B cell (primary cell): ENCODE data around the gene MAN2A1. TPM values are rescaled to one million over a fixed set of nuclear protein-coding genes. Genes with fewer than 3 reads are reported as not detected.

Experiments
- ATAC-seq: fragments of 200-7000 bp; cut with Tn5 transposase; one replicate; pipeline ENCODE4 v1.10.0; 2021; ENCODE audit warnings: low read depth, mild to moderate bottlenecking, moderate number of reproducible peaks, moderate library complexity
- CTCF ChIA-PET: fragments of 350-600 bp; sonication (Branson Sonifier 250); formaldehyde crosslinking; loops from one replicate; lab custom pipeline; 2021; ENCODE audit warnings: antibody characterized with exemption, inconsistent platforms; lab: Charles Lee
- POLR2A ChIA-PET: fragments of 350-600 bp; sonication (Branson Sonifier 250); formaldehyde crosslinking; loops from one replicate; lab custom pipeline; 2021; ENCODE audit warnings: antibody characterized with exemption; lab: Charles Lee
- DNase-seq: peaks from one replicate; pipeline ENCODE4 v3.0.0; 2013
- H2AFZ ChIP-seq: 2 replicates; pipeline ENCODE4 v1.6.1; 2012; ENCODE audit warnings: mild to moderate bottlenecking, low read depth, low read length; ENCODE audit not compliant: insufficient read depth, poor library complexity, severe bottlenecking
- H3K27ac ChIP-seq, 2 donors: 1 replicate in 1 of 2; 2 replicates in 1 of 2; pipeline ENCODE4 v1.5.1; 2012 to 2013; ENCODE audit warnings: low read length in 2 of 2, mild to moderate bottlenecking in 2 of 2, moderate library complexity in 1 of 2
- H3K27me3 ChIP-seq, 4 experiments: fragments of 200-600 bp in 1 of 4; sonication (generic) in 1 of 4; replicated peaks in 1 of 4; 1 replicate in 2 of 4; 2 replicates in 2 of 4; pipeline versions ENCODE4 v1.6.1 to v1.7.0; 2013 to 2016; ENCODE audit warnings: low read length in 3 of 4, mild to moderate bottlenecking in 2 of 4, mixed read lengths in 1 of 4, moderate library complexity in 1 of 4; ENCODE audit not compliant: insufficient read depth in 4 of 4, control insufficient read depth in 3 of 4; ENCODE audit errors: control extremely low read depth in 1 of 4
- H3K36me3 ChIP-seq, 2 experiments: replicated peaks in 1 of 2; 1 replicate in 1 of 2; 2 replicates in 1 of 2; pipeline versions ENCODE4 v1.6.1 to v1.7.1; 2013; ENCODE audit warnings: low read length in 1 of 2; ENCODE audit not compliant: insufficient read depth in 2 of 2, control insufficient read depth in 1 of 2; ENCODE audit errors: control extremely low read depth in 1 of 2, extremely low read depth in 1 of 2
- H3K4me1 ChIP-seq, 2 donors: fragments of 200-600 bp in 1 of 2; sonication (generic) in 1 of 2; 1 replicate in 1 of 2; 2 replicates in 1 of 2; pipeline versions ENCODE4 v1.5.1 to v1.6.1; 2013 to 2017; ENCODE audit warnings: low read length in 2 of 2; ENCODE audit not compliant: control insufficient read depth in 2 of 2, insufficient read depth in 2 of 2
- H3K4me2 ChIP-seq: replicated peaks from 2 replicates; pipeline ENCODE3; 2012; ENCODE audit warnings: mild to moderate bottlenecking, low read depth, low read length; ENCODE audit not compliant: poor library complexity, severe bottlenecking
- H3K4me3 ChIP-seq, 5 experiments: fragments of 200-600 bp in 1 of 5; sonication (generic) in 1 of 5; 1 replicate in 3 of 5; 2 replicates in 2 of 5; pipeline versions ENCODE4 v1.5.1 to v1.7.0; 2011 to 2016; ENCODE audit warnings: low read length in 4 of 5, mild to moderate bottlenecking in 4 of 5, low read depth in 2 of 5, control low read depth in 1 of 5, moderate library complexity in 1 of 5; ENCODE audit not compliant: insufficient read depth in 1 of 5; ENCODE audit errors: control extremely low read depth in 1 of 5, extremely low read depth in 1 of 5
- H3K79me2 ChIP-seq: fragments of 200-600 bp; sonication (generic); one replicate; pipeline ENCODE4 v1.6.0; 2016; ENCODE audit warnings: low read length; ENCODE audit not compliant: control insufficient read depth, insufficient read depth
- H3K9ac ChIP-seq: fragments of 200-600 bp; sonication (generic); 2 replicates; pipeline ENCODE4 v1.6.1; 2017; ENCODE audit warnings: mild to moderate bottlenecking, low read length, moderate library complexity
- H3K9me3 ChIP-seq, 3 donors: one replicate each; pipeline versions ENCODE4 v1.6.1 to v1.7.1; 2013; ENCODE audit warnings: low read length in 2 of 3; ENCODE audit not compliant: control insufficient read depth in 2 of 3, insufficient read depth in 1 of 3; ENCODE audit errors: control extremely low read depth in 1 of 3
- H4K20me1 ChIP-seq: 2 replicates; pipeline ENCODE4 v1.6.0; 2012; ENCODE audit warnings: mild to moderate bottlenecking, low read length; ENCODE audit not compliant: insufficient read depth, control insufficient read depth, poor library complexity, severe bottlenecking
- H3K27ac Mint-ChIP-seq: one replicate; pipeline ENCODE4 v1.8.0; 2021; ENCODE audit warnings: mixed read lengths
- H3K27me3 Mint-ChIP-seq: one replicate; pipeline ENCODE4 v1.8.0; 2021; ENCODE audit warnings: mixed read lengths
- H3K4me1 Mint-ChIP-seq: one replicate; pipeline ENCODE4 v1.8.0; 2021; ENCODE audit warnings: mixed read lengths
- H3K4me3 Mint-ChIP-seq: one replicate; pipeline ENCODE4 v1.8.0; 2021; ENCODE audit warnings: mixed read lengths
- H3K9me3 Mint-ChIP-seq: one replicate; pipeline ENCODE4 v1.8.0; 2022; ENCODE audit warnings: mixed read lengths; ENCODE audit not compliant: insufficient read depth
- EZH2 ChIP-seq: IDR thresholded peaks from 2 replicates; pipeline ENCODE4 v1.6.1; 2012; ENCODE audit warnings: borderline replicate concordance, low read depth, mild to moderate bottlenecking, moderate library complexity, low read length; ENCODE audit not compliant: insufficient read depth, poor library complexity, severe bottlenecking
- WGBS: methylation state at CpG from one replicate; pipeline ENCODE4 v1.1.5; 2013; ENCODE audit warnings: missing lambda C conversion rate; ENCODE audit not compliant: insufficient coverage; 5-methylcytosine and 5-hydroxymethylcytosine counted together
- intact Hi-C: fragments of 100-400 bp; cut with micrococcal nuclease; formaldehyde crosslinking; loops from one replicate; pipeline ENCODE4 v1.10.0; 2022
- polyA plus RNA-seq: library from polyadenylated mRNA; depleted of rRNA; stranded (reverse); fragments of >200 nt; gene quantifications from 2 replicates; pipeline ENCODE4 v1.2.3, GENCODE V29; 2012
- total RNA-seq, 2 donors: library from RNA; stranded (reverse); fragments of 120-200 nt in 1 of 2; gene quantifications; 1 replicate in 1 of 2; 2 replicates in 1 of 2; pipeline versions ENCODE4 v1.2.3 to v1.2.4, GENCODE V29; 2013 to 2022
- TF ChIP-seq, protein P1 (sequence below): fragments of 200-600 bp; IDR thresholded peaks from one replicate; pipeline ENCODE4 v1.8.0; 2022; ENCODE audit warnings: antibody characterized with exemption, mild to moderate bottlenecking

MAN2A1 gene
- total and polyA plus RNA-seq, 2 donors (not counting 1 experiment from before 2014, with no cell fraction given), result 12.7 to 55.0 TPM

DNA sequence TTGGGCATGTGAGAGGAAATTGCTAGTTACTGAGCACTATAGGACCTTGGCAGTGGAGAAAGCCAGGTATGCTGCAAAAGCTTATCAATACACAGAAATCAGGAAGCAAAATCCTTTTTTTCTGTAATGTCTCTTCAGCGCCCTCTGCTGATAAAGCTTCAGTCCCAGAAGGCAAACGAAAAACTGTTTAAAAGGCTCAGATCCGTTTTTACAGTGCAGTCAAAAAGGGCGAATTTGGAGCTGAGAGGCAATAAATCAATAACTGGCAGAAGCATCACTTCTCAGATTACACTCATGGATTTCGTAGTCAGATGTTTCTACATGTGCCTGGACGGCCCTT is 1.1 kb upstream of the MAN2A1 start:
- 19% methylated on average over 6 of the region's 6 CpGs for WGBS
- H3K27me3 ChIP-seq, result no peaks in the 10 kb centered on the region
- intact Hi-C loops, result loop anchor here (2.0 to 5.0 kb wide), 4 partner anchors 684 to 1404 kb away; partner anchors contain the start of genes SLC25A46 and WDR36
- ChIA-PET CTCF (interaction anchor here (0.7 to 1.7 kb wide), 4 partner anchors 9 to 32 kb away, joined by 3 to 5 read pairs (median 4); no protein-coding TSS in a partner anchor), POLR2A (interaction anchor here (1.3 kb wide), 1 partner anchor 1306 kb away, joined by 4 read pairs; no protein-coding TSS in a partner anchor)
- peak overlapping the region; percentile 92 for H2AFZ ChIP-seq
- peak overlapping the region; percentile 85 for H3K4me2 ChIP-seq
- peaks cover 27% of the 10 kb centered on the region for H3K4me1 Mint-ChIP-seq
- H3K4me1 ChIP-seq, result peaks cover 23% of the 10 kb centered on the region in 2 donors
- peak overlapping the region; percentile 81 for H3K27ac Mint-ChIP-seq
- no peak for DNase-seq
- no peaks in the 10 kb centered on the region for H3K36me3 ChIP-seq
- peak overlapping the region; percentile 83 to 91 for H3K27ac ChIP-seq
- H3K4me3 Mint-ChIP-seq, result peak overlapping the region; percentile 85
- H3K9me3 ChIP-seq, result peaks cover 0 to 9% (median 9%) of the 10 kb centered on the region in 3 donors
- no peak for ATAC-seq
- H4K20me1 ChIP-seq, result no peaks in the 10 kb centered on the region
- no peaks in the 10 kb centered on the region for H3K9me3 Mint-ChIP-seq
- H3K79me2 ChIP-seq, result peaks cover 18% of the 10 kb centered on the region
- no peak for TF ChIP-seq EZH2
- TF ChIP-seq, protein P1, sequence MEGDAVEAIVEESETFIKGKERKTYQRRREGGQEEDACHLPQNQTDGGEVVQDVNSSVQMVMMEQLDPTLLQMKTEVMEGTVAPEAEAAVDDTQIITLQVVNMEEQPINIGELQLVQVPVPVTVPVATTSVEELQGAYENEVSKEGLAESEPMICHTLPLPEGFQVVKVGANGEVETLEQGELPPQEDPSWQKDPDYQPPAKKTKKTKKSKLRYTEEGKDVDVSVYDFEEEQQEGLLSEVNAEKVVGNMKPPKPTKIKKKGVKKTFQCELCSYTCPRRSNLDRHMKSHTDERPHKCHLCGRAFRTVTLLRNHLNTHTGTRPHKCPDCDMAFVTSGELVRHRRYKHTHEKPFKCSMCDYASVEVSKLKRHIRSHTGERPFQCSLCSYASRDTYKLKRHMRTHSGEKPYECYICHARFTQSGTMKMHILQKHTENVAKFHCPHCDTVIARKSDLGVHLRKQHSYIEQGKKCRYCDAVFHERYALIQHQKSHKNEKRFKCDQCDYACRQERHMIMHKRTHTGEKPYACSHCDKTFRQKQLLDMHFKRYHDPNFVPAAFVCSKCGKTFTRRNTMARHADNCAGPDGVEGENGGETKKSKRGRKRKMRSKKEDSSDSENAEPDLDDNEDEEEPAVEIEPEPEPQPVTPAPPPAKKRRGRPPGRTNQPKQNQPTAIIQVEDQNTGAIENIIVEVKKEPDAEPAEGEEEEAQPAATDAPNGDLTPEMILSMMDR, result peak; percentile 60
- H3K4me3 ChIP-seq, result peak overlapping the region; percentile 16 to 92 (median 88)
- H3K9ac ChIP-seq, result peak overlapping the region; percentile 90
- peaks cover 5% of the 10 kb centered on the region for H3K27me3 Mint-ChIP-seq

DNA sequence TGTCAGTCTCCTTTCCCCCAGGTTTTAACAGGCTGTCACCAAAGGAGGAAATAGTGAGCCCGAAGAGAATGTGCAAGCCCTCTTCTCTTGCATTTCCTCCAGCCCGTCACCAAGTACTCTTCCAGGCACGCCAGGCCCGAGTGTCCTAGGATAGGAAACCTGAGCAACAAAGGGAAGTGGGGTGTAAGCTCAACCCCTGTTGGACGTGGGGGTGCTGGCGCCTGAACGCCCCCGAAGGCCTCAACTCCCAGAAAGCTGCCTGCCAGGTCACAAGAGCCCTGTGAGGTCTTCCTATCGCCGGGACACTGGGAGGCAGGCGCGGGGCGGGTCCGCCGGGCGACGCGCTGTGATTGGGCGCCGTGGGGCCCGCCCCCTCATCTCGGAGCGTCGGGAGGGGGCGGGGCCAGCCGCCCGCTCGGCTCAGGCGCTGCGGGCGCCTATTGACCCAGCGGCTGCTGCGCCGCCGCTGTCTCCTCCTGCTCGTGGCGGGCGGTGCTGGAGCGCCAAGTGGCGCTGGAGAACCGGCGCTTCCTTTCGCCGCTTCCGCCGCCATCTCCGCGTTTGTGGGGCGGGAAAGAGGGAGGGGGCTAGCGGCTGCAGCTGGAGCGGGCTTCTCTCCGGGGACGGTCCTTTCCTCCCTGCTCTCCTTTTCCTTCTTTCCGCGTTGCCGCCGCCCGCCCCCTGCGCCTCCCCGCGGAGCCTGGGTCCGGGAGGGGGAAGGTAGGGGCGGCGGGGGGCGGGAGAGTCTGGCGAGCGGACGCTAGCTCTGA is 572 bp upstream of the MAN2A1 start:
- Histone ChIP-seq H3K36me3 (no peaks in the 10 kb centered on the region), H3K4me2 (peak overlapping the region; percentile 85), H3K9ac (peak overlapping the region; percentile 90), H3K4me3 (peak overlapping the region; percentile 16 to 92 (median 88)), H3K79me2 (peaks cover 23% of the 10 kb centered on the region), H3K27ac (peak overlapping the region; percentile 90 to 91), H4K20me1 (no peaks in the 10 kb centered on the region), H3K4me1 (peaks cover 25 to 28% of the 10 kb centered on the region in 2 donors), H2AFZ (peak overlapping the region; percentile 92), H3K27me3 (no peaks in the 10 kb centered on the region), H3K9me3 (peaks cover 0 to 9% (median 9%) of the 10 kb centered on the region in 3 donors)
- DNase-seq, result peak; percentile 94
- H3K27me3 Mint-ChIP-seq, result peaks cover 5% of the 10 kb centered on the region
- CTCF ChIA-PET, result interaction anchor here (0.6 to 1.7 kb wide), 5 partner anchors 9 to 64 kb away, joined by 3 to 5 read pairs (median 4); no protein-coding TSS in a partner anchor
- intact Hi-C loops, result loop anchor here (1.0 to 5.0 kb wide), 6 partner anchors 683 to 1404 kb away; partner anchors contain the start of genes FBXL17, SLC25A46 and WDR36
- peak overlapping the region; percentile 81 for H3K27ac Mint-ChIP-seq
- H3K9me3 Mint-ChIP-seq, result no peaks in the 10 kb centered on the region
- peaks cover 33% of the 10 kb centered on the region for H3K4me1 Mint-ChIP-seq
- no peak for TF ChIP-seq EZH2
- TF ChIP-seq, protein P1, result no peak
- H3K4me3 Mint-ChIP-seq, result peak overlapping the region; percentile 85
- WGBS, result 0% methylated on average over 50 of the region's 68 CpGs
- POLR2A ChIA-PET, result interaction anchor here (1.2 to 1.3 kb wide), 2 partner anchors 279 to 1307 kb away, joined by 4 read pairs; partner anchors contain the start of gene PJA2
- ATAC-seq, result peak; percentile 80
